SK-N-DZ (cell line): ENCODE results near the gene CARD18. TPM values are rescaled to one million over a fixed set of nuclear protein-coding genes. Genes with fewer than 3 reads are reported as not detected.

Source experiments
- DNase-seq: peaks from one replicate; pipeline ENCODE4 v3.0.0-alpha.2; 2015; ENCODE audit warnings: low spot score
- polyA plus RNA-seq, 2 experiments: library from polyadenylated mRNA; depleted of rRNA; stranded (reverse); fragments of >200 nt; gene quantifications; 2 replicates each; pipeline ENCODE4 v1.2.3, GENCODE V29; 2014

CARD18 gene
- polyA plus RNA-seq (2014; cell fraction: cytosol; rRNA removed) = not detected in 2 replicates
- polyA plus RNA-seq (2014; cell fraction: nucleus; rRNA removed) = not detected in 2 replicates

- no peak for DNase-seq
Measured at GRCh38 chr11:105139669-105140068, at the start of gene CARD18. Gene CARD18, minus strand, starts transcription at chr11:105139769. Its CDS starts 43 bp downstream, at chr11:105139726.

- no peak for DNase-seq
Measured at GRCh38 chr11:105183987-105184386, 44.4 kb upstream of the CARD18 start.

- DNase-seq = no peak
Measured at GRCh38 chr11:105183426-105183825, 43.9 kb upstream of the CARD18 start.

- DNase-seq = no peak
Measured at GRCh38 chr11:105181521-105181920, 42.0 kb upstream of the CARD18 start.

GRCh38 chr11:105181100-105181499, 41.5 kb upstream of the CARD18 start:
- no peak for DNase-seq

- DNase-seq = no peak
Measured at GRCh38 chr11:105179542-105180278, 40.1 kb upstream of the CARD18 start.

- no peak for DNase-seq
Measured at GRCh38 chr11:105177658-105178057, 38.1 kb upstream of the CARD18 start.

GRCh38 chr11:105168457-105168856, 28.9 kb upstream of the CARD18 start:
- no peak for DNase-seq

- no peak for DNase-seq
Measured at GRCh38 chr11:105167244-105167643, 27.7 kb upstream of the CARD18 start.

GRCh38 chr11:105164208-105164607, 24.6 kb upstream of the CARD18 start:
- DNase-seq = no peak

- DNase-seq = no peak
Measured at GRCh38 chr11:105162506-105162905, 22.9 kb upstream of the CARD18 start.

- no peak for DNase-seq
Measured at GRCh38 chr11:105158436-105158835, 18.9 kb upstream of the CARD18 start.

- no peak for DNase-seq
Measured at GRCh38 chr11:105156720-105157119, 17.2 kb upstream of the CARD18 start.

GRCh38 chr11:105156231-105156630, 16.7 kb upstream of the CARD18 start:
- no peak for DNase-seq

- DNase-seq = no peak
Measured at GRCh38 chr11:105155679-105156078, 16.1 kb upstream of the CARD18 start.

- no peak for DNase-seq
Measured at GRCh38 chr11:105153392-105153791, 13.8 kb upstream of the CARD18 start.

GRCh38 chr11:105152560-105152959, 13.0 kb upstream of the CARD18 start:
- no peak for DNase-seq

- DNase-seq = no peak
Measured at GRCh38 chr11:105152021-105152512, 12.5 kb upstream of the CARD18 start.

- no peak for DNase-seq
Measured at GRCh38 chr11:105149477-105149876, 9.9 kb upstream of the CARD18 start.

GRCh38 chr11:105148241-105148640, 8.7 kb upstream of the CARD18 start:
- DNase-seq = no peak

- no peak for DNase-seq
Measured at GRCh38 chr11:105144887-105145286, 5.3 kb upstream of the CARD18 start.

GRCh38 chr11:105142167-105142566, 2.6 kb upstream of the CARD18 start:
- no peak for DNase-seq

- DNase-seq = no peak
Measured at GRCh38 chr11:105137286-105137685, 2.3 kb downstream of the CARD18 start.
